OCI-LY7 (cell line): ENCODE data around the gene THRA.

Experiments
- CTCF ChIP-seq: fragments of 200-600 bp; sonication (generic); conservative IDR thresholded peaks from 2 replicates; pipeline ENCODE4 v1.5.1; 2014; ENCODE audit warnings: mild to moderate bottlenecking, antibody characterized with exemption, low read length, moderate library complexity, mixed read lengths
- EZH2phosphoT487 ChIP-seq: fragments of 200-600 bp; sonication (generic); IDR thresholded peaks from 2 replicates; pipeline ENCODE4 v1.6.1; 2018; ENCODE audit warnings: low read depth, borderline replicate concordance, mild to moderate bottlenecking, mixed run types, antibody characterized with exemption, low read length, moderate library complexity, mixed read lengths

GRCh38 chr17:40091691-40092397 lies 29.1 kb downstream of the THRA start:
- TF ChIP-seq CTCF (no peak), EZH2phosphoT487 (no peak)
